Right lobe of liver (tissue), 6 donors: ENCODE results near the gene SSX7. TPM values are rescaled to one million over a fixed set of nuclear protein-coding genes. Genes with fewer than 3 reads are reported as not detected.
"Not testable (repeated sequence)": the region's sequence is repeated elsewhere in the genome, so short reads cannot be mapped to it uniquely, and the experiment has no call there.

ENCODE experiments used
- ATAC-seq, 4 donors: fragments of 200-7000 bp; cut with Tn5 transposase; one replicate each; pipeline ENCODE4 v1.9.1; 2020; ENCODE audit warnings: mild to moderate bottlenecking in 4 of 4, moderate library complexity in 4 of 4
- DNase-seq, 3 donors: peaks; one replicate each; pipeline ENCODE4 v3.0.0-alpha.2; 2020
- H3K27ac ChIP-seq, 3 donors: fragments of 200-600 bp; one replicate each; pipeline ENCODE4 v1.8.0; 2022
- H3K27me3 ChIP-seq, 2 donors: fragments of 200-600 bp; one replicate each; pipeline ENCODE4 v1.8.0; 2022
- H3K36me3 ChIP-seq, 4 donors: fragments of 200-600 bp; sonication (generic) in 1 of 4; one replicate each; pipeline versions ENCODE4 v1.5.1 to v1.8.0; 2017 to 2022; ENCODE audit warnings: control low read depth in 1 of 4
- H3K4me1 ChIP-seq, 4 donors: fragments of 200-600 bp; sonication (generic) in 1 of 4; one replicate each; pipeline versions ENCODE4 v1.5.1 to v1.8.0; 2017 to 2022; ENCODE audit warnings: control low read depth in 1 of 4
- H3K4me3 ChIP-seq, 3 donors: fragments of 200-600 bp; one replicate each; pipeline ENCODE4 v1.8.0; 2022
- H3K9me3 ChIP-seq, 4 donors: fragments of 200-600 bp; sonication (generic) in 1 of 4; one replicate each; pipeline versions ENCODE4 v1.5.1 to v1.8.0; 2017 to 2022; ENCODE audit warnings: control low read depth in 1 of 4
- POLR2A ChIP-seq: fragments of 450-650 bp; IDR thresholded peaks from one replicate; pipeline ENCODE4 v1.6.1; 2017; ENCODE audit warnings: antibody characterized with exemption, mild to moderate bottlenecking
- WGBS: methylation state at CpG from one replicate; pipeline ENCODE4 v1.1.6; 2018; ENCODE audit warnings: low coverage, low lambda C conversion rate; ENCODE audit not compliant: insufficient coverage; ENCODE audit errors: missing lambda C conversion rate; 5-methylcytosine and 5-hydroxymethylcytosine counted together
- intact Hi-C, 2 donors: fragments of 100-400 bp; cut with DNase I; formaldehyde crosslinking; loops; one replicate each; pipeline versions ENCODE4 v1.11.2 to v1.14.1; 2022
- long read RNA-seq: library from polyadenylated mRNA; unstranded; transcript quantifications from one replicate; pipeline ENCODE4 v2.0.0, GENCODE V29; 2019
- total RNA-seq, 6 experiments: library from RNA; depleted of rRNA in 2 of 6; stranded (reverse); fragments of >200 nt in 2 of 6; fragmentation: NEBNext Ultra II Directional in 3 of 6; extraction: Animal tissue kit (Norgen Biotek cat#: 25700) in 3 of 6; gene quantifications; one replicate each; pipeline versions ENCODE4 v1.1.0 to v1.2.4, GENCODE V29; 2016 to 2023
- TF ChIP-seq, protein P1 (sequence below), 4 donors: fragments of 200-600 bp in 3 of 4; fragments of 450-650 bp in 1 of 4; IDR thresholded peaks; one replicate each; pipeline versions ENCODE4 v1.5.1 to v1.8.0; 2016 to 2022; ENCODE audit warnings: antibody characterized with exemption in 4 of 4, mild to moderate bottlenecking in 2 of 4
- donor health status: DM: no; HTN: yes; CAD: no.
- donor health status: DM: no; HTN: no; CAD: no.
- donor health status: DM: no; HTN: no; CAD: no.
- donor health status: DM: no; HTN: yes; CAD: no.
- donor health status: DM: no; HTN: yes; CAD: no.

Gene SSX7, protein sequence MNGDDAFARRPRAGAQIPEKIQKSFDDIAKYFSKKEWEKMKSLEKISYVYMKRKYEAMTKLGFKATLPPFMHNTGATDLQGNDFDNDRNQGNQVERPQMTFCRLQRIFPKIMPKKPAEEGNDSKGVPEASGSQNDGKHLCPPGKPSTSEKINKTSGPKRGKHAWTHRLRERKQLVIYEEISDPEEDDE
- not detected for total RNA-seq
- long read RNA-seq = 0 reads

GRCh38 chrX:52654800-52655199 lies at the start of gene SSX7:
Gene SSX7, minus strand, starts transcription at chrX:52654900. Its CDS starts 1,428 bp downstream, at chrX:52653472.
- H3K4me3 ChIP-seq, H3K9me3 ChIP-seq, H3K27ac ChIP-seq, ATAC-seq, DNase-seq, H3K4me1 ChIP-seq, H3K27me3 ChIP-seq, intact Hi-C loops, H3K36me3 ChIP-seq: not testable (repeated sequence)
- WGBS = 65% methylated on average over 7 of the region's 9 CpGs

DNA sequence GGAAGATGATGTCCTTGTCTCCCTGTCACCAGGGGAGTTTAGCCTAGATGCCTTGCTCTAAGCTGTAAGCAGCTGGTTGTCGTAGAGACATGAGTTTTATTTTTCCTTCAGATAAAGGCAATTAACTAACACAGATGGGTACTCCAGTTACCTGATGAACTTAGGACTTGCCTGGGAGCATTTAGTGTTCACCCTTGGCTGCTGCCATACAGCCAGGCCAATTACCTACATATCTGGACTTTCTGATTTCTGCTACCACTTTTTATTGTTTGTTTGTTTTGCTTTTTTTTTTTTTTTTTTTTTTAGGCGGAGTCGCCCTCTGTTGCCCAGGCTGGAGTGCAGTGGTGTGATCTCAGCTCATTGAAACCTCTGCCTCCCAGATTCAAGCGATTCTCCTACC lies 37.3 kb upstream of the SSX7 start:
- H3K27ac ChIP-seq, H3K4me3 ChIP-seq, DNase-seq, H3K9me3 ChIP-seq, intact Hi-C loops, H3K27me3 ChIP-seq, H3K36me3 ChIP-seq, H3K4me1 ChIP-seq, ATAC-seq: not testable (repeated sequence)
- WGBS = 75% methylated on average over 1 of the region's 4 CpGs

GRCh38 chrX:52662218-52662617 lies 7.5 kb upstream of the SSX7 start:
- 71% methylated on average over 2 of the region's 2 CpGs for WGBS
- ATAC-seq, intact Hi-C loops, DNase-seq, H3K4me3 ChIP-seq, H3K27me3 ChIP-seq, H3K4me1 ChIP-seq, H3K9me3 ChIP-seq, H3K27ac ChIP-seq, H3K36me3 ChIP-seq: not testable (repeated sequence)

DNA sequence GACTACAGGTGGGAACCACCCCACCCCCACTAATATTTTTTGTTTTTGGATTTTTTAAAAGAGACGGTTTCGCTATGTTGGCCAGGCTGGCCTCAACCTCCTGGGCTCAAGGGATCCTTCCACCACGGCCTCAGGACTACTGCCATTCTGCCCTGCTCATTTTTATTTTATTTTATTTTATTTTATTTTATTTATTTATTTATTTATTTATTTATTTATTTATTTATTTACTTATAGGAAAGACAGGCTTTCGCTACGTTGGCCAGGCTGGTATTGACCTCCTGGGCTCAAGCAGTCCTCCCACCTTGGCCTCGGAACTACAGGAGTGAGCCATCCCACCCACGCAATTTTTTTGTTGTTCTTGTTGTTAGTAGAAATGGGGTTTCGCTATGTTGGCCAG lies 775 bp upstream of the SSX7 start:
- WGBS = 63% methylated on average over 8 of the region's 8 CpGs
- H3K9me3 ChIP-seq, intact Hi-C loops, H3K4me3 ChIP-seq, H3K36me3 ChIP-seq, H3K27ac ChIP-seq, H3K27me3 ChIP-seq, ATAC-seq, DNase-seq, H3K4me1 ChIP-seq: not testable (repeated sequence)

DNA sequence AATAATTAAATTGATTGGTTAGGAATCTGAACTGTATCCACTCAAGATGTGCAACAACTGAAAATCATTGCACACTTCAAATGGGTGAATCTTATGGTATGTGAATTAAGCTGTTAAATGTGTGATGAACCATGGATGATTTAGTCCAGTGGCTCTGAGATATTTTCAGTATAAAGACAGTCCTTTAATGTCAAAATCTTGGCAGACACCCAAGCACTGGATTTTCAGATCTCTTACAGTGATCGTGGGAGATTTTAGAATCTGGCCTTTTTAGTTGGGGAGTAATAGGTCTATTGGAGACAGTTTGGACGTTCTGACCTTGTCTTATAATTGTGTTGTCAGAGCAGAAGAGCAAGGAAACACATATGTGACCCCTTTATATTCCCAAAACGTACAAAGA lies 4.0 kb downstream of the SSX7 start:
- DNase-seq, H3K4me1 ChIP-seq, H3K36me3 ChIP-seq, H3K9me3 ChIP-seq, intact Hi-C loops, H3K4me3 ChIP-seq, H3K27ac ChIP-seq, H3K27me3 ChIP-seq, ATAC-seq: not testable (repeated sequence)
- 36% methylated on average over 3 of the region's 3 CpGs for WGBS

DNA sequence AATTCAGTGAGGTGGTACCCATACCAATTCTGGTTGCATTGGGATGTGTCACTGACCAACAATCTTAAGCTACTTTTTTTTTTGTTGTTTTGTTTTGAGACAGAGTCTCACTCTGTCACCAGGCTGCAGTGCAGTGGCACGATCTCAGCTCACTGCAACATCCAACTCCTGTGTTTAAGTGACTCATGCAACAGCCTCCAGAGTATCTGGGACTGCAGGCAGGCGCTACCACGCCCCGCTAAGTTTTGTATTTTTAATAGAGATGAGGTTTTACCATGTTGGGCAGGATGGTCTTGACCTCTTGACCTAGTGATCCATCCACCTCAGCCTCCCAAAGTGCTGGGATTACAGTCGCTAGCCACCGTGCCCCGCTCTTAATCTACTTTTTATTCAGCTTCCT lies 5.7 kb downstream of the SSX7 start:
- H3K27me3 ChIP-seq, H3K4me1 ChIP-seq, DNase-seq, H3K36me3 ChIP-seq, H3K9me3 ChIP-seq, H3K4me3 ChIP-seq, H3K27ac ChIP-seq, ATAC-seq, intact Hi-C loops: not testable (repeated sequence)
- WGBS = 81% methylated on average over 5 of the region's 7 CpGs

DNA sequence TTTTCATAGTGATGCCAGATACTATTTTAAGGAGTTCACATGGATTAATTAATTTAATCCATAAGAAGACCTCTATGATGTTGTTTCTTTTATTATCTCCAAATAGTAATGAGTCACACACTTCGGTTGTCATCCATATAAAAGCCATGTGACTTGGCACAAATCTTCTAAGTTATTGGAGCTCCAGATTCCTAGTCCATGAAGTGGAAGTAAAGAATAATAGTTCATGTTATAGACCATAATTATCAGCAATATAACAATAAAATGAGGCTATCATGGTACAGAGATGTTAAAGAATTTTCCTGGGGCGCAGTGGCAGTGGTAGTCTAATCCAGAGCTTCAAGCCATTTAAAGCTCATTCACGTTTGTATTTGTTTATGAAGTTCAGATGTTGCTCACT lies 26.2 kb downstream of the SSX7 start:
- H3K27ac ChIP-seq, H3K27me3 ChIP-seq, ATAC-seq, H3K36me3 ChIP-seq, H3K4me1 ChIP-seq, DNase-seq, intact Hi-C loops, H3K9me3 ChIP-seq, H3K4me3 ChIP-seq: not testable (repeated sequence)
- whole genome bisulfite sequencing = 51% methylated on average over 3 of the region's 3 CpGs

- H3K27me3 ChIP-seq, H3K4me1 ChIP-seq, H3K27ac ChIP-seq, DNase-seq, H3K9me3 ChIP-seq, intact Hi-C loops, ATAC-seq, H3K4me3 ChIP-seq, H3K36me3 ChIP-seq: not testable (repeated sequence)
- WGBS = 31% methylated on average over 8 of the region's 8 CpGs
Observed at GRCh38 chrX:52620661-52621060, 34.0 kb downstream of the SSX7 start.

DNA sequence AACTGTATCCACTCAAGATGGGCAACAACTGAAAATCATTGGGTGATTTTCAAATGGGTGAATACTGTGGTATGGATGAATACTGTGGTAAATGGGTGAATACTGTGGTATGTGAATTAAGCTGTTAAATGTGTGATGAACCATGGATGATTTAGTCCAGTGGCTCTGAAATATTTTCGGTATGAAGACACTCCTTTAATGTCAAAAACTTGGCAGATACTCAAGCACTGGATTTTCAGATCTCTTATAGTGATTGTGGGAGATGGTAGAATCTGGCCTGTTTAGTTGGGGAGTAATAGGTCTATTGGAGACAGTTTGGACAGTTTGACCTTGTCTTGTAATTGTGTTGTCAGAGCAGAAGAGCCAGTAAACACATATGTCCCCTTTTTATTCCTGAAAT lies 45.7 kb downstream of the SSX7 start:
- WGBS = 41% methylated on average over 1 of the region's 1 CpG
- intact Hi-C loops = no loop called here
- H3K27me3 ChIP-seq = peaks cover 0 to 3% of the 10 kb centered on the region in 2 donors
- ATAC-seq (no peak), DNase-seq (no peak)
- no peak for TF ChIP-seq POLR2A
- TF ChIP-seq, protein P1, sequence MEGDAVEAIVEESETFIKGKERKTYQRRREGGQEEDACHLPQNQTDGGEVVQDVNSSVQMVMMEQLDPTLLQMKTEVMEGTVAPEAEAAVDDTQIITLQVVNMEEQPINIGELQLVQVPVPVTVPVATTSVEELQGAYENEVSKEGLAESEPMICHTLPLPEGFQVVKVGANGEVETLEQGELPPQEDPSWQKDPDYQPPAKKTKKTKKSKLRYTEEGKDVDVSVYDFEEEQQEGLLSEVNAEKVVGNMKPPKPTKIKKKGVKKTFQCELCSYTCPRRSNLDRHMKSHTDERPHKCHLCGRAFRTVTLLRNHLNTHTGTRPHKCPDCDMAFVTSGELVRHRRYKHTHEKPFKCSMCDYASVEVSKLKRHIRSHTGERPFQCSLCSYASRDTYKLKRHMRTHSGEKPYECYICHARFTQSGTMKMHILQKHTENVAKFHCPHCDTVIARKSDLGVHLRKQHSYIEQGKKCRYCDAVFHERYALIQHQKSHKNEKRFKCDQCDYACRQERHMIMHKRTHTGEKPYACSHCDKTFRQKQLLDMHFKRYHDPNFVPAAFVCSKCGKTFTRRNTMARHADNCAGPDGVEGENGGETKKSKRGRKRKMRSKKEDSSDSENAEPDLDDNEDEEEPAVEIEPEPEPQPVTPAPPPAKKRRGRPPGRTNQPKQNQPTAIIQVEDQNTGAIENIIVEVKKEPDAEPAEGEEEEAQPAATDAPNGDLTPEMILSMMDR (IDR thresholded peaks at IDR 0.05) = no peak
- no peaks in the 10 kb centered on the region for H3K9me3 ChIP-seq
- no peak overlapping the region for H3K27ac ChIP-seq
- H3K36me3 ChIP-seq = no peaks in the 10 kb centered on the region
- no peaks in the 10 kb centered on the region for H3K4me1 ChIP-seq
- no peak overlapping the region for H3K4me3 ChIP-seq

- H3K4me3 ChIP-seq, H3K4me1 ChIP-seq, ATAC-seq, H3K27ac ChIP-seq, H3K9me3 ChIP-seq, intact Hi-C loops, H3K36me3 ChIP-seq, H3K27me3 ChIP-seq, DNase-seq: not testable (repeated sequence)
- WGBS = 45% methylated on average over 7 of the region's 8 CpGs
Observed at GRCh38 chrX:52603151-52603550, 51.5 kb downstream of the SSX7 start.
